ENCODE measurements around the gene KRT78.

- TF ChIP-seq, protein P1, sequence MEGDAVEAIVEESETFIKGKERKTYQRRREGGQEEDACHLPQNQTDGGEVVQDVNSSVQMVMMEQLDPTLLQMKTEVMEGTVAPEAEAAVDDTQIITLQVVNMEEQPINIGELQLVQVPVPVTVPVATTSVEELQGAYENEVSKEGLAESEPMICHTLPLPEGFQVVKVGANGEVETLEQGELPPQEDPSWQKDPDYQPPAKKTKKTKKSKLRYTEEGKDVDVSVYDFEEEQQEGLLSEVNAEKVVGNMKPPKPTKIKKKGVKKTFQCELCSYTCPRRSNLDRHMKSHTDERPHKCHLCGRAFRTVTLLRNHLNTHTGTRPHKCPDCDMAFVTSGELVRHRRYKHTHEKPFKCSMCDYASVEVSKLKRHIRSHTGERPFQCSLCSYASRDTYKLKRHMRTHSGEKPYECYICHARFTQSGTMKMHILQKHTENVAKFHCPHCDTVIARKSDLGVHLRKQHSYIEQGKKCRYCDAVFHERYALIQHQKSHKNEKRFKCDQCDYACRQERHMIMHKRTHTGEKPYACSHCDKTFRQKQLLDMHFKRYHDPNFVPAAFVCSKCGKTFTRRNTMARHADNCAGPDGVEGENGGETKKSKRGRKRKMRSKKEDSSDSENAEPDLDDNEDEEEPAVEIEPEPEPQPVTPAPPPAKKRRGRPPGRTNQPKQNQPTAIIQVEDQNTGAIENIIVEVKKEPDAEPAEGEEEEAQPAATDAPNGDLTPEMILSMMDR (IDR thresholded peaks at IDR 0.05; ENCODE audit: low read depth, low read length): no peak
- TF ChIP-seq, protein P2, sequence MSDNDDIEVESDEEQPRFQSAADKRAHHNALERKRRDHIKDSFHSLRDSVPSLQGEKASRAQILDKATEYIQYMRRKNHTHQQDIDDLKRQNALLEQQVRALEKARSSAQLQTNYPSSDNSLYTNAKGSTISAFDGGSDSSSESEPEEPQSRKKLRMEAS (IDR thresholded peaks at IDR 0.05; ENCODE audit: low read depth, low read length): no peak
- TF ChIP-seq POLR2A (IDR thresholded peaks at IDR 0.05; ENCODE audit: extremely low read depth, insufficient read length) (no peak), MYC (IDR thresholded peaks at IDR 0.05; ENCODE audit: low read depth, low read length) (no peak)
These were observed 24.9 kb downstream of the KRT78 start for GRCh38 chr12:52823761-52824450.

Measured in NB4 (cell line).